Peyer's patch (tissue), 4 donors: Measurements from ENCODE around the gene PFDN6. TPM values are rescaled to one million over a fixed set of nuclear protein-coding genes. Genes with fewer than 3 reads are reported as not detected.

Source experiments
- DNase-seq, 3 donors: peaks; one replicate each; pipeline ENCODE4 v3.0.0-alpha.2; 2017 to 2019
- H3K27ac ChIP-seq, 4 donors: fragments of 200-600 bp; sonication (generic); one replicate each; pipeline ENCODE4 v1.5.1; 2016 to 2019
- H3K27me3 ChIP-seq, 2 donors: fragments of 200-600 bp; sonication (generic); one replicate each; pipeline ENCODE4 v1.5.1; 2019
- H3K36me3 ChIP-seq, 3 donors: fragments of 200-600 bp; sonication (generic); one replicate each; pipeline ENCODE4 v1.5.1; 2016 to 2019
- H3K4me1 ChIP-seq, 4 donors: fragments of 200-600 bp; sonication (generic); one replicate each; pipeline ENCODE4 v1.5.1; 2016 to 2019
- H3K4me3 ChIP-seq, 4 donors: fragments of 200-600 bp; sonication (generic); 1 replicate in 3 of 4; 2 replicates in 1 of 4; pipeline ENCODE4 v1.5.1; 2016 to 2019; ENCODE audit warnings: mild to moderate bottlenecking in 1 of 4
- H3K9me3 ChIP-seq, 4 donors: fragments of 200-600 bp; sonication (generic); one replicate each; pipeline ENCODE4 v1.5.1; 2016 to 2019; ENCODE audit warnings: mild to moderate bottlenecking in 1 of 4
- POLR2A ChIP-seq, 2 donors: fragments of 450-650 bp; IDR thresholded peaks; one replicate each; pipeline ENCODE4 v1.5.1; 2017; ENCODE audit warnings: antibody characterized with exemption in 2 of 2, mild to moderate bottlenecking in 2 of 2, moderate library complexity in 2 of 2
- total RNA-seq, 4 donors: library from RNA; depleted of rRNA; stranded (reverse); fragments of >200 nt; gene quantifications; one replicate each; pipeline ENCODE4 v1.1.0, GENCODE V29; 2016
- TF ChIP-seq, protein P1 (sequence below), 6 experiments: fragments of 450-650 bp in 4 of 6; fragments of 200-600 bp in 2 of 6; sonication (generic) in 1 of 6; IDR thresholded peaks; one replicate each; pipeline ENCODE4 v1.5.1; 2017 to 2019; ENCODE audit warnings: antibody characterized with exemption in 6 of 6, mild to moderate bottlenecking in 3 of 6, moderate library complexity in 1 of 6

Gene PFDN6
- total RNA-seq, 4 donors from 2014 or later = 12.4 to 24.8 (median 14.4) TPM

DNA sequence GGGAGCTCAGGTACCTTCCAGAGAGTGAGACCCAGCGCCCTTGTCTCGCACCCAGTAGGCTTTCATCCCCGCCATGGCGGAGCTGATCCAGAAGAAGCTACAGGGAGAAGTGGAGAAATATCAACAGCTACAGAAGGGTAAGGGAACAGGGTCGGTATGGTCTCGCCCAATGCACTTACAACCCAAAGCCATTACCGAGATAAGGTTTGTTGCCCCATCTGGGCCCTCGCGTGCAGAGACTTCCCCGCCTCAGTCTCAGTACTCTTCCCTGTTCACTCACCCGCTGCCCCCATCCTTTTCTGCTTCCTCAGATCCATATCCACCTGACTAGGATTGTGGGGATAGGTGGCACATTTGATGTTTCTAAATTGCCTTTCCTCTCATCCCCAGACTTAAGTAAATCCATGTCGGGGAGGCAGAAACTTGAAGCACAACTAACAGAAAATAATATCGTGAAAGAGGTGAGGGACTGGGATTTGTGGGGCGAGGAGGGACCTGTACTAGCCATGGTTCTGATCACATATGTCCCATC lies 449 bp downstream of the PFDN6 start:
- Histone ChIP-seq H3K4me1 (peaks cover 5 to 20% (median 11%) of the 10 kb centered on the region in 4 donors), H3K36me3 (peaks cover 0 to 56% (median 0%) of the 10 kb centered on the region in 3 donors), H3K9me3 (no peaks in the 10 kb centered on the region), H3K27me3 (no peaks in the 10 kb centered on the region), H3K27ac (peak overlapping the region; percentile 60 to 80 (median 69)), H3K4me3 (peak overlapping the region; percentile 66 to 86 (median 70))
- no peak for DNase-seq
- no peak for TF ChIP-seq POLR2A (IDR thresholded peaks at IDR 0.05)
- TF ChIP-seq, protein P1, sequence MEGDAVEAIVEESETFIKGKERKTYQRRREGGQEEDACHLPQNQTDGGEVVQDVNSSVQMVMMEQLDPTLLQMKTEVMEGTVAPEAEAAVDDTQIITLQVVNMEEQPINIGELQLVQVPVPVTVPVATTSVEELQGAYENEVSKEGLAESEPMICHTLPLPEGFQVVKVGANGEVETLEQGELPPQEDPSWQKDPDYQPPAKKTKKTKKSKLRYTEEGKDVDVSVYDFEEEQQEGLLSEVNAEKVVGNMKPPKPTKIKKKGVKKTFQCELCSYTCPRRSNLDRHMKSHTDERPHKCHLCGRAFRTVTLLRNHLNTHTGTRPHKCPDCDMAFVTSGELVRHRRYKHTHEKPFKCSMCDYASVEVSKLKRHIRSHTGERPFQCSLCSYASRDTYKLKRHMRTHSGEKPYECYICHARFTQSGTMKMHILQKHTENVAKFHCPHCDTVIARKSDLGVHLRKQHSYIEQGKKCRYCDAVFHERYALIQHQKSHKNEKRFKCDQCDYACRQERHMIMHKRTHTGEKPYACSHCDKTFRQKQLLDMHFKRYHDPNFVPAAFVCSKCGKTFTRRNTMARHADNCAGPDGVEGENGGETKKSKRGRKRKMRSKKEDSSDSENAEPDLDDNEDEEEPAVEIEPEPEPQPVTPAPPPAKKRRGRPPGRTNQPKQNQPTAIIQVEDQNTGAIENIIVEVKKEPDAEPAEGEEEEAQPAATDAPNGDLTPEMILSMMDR (IDR thresholded peaks at IDR 0.05) = no peak

DNA sequence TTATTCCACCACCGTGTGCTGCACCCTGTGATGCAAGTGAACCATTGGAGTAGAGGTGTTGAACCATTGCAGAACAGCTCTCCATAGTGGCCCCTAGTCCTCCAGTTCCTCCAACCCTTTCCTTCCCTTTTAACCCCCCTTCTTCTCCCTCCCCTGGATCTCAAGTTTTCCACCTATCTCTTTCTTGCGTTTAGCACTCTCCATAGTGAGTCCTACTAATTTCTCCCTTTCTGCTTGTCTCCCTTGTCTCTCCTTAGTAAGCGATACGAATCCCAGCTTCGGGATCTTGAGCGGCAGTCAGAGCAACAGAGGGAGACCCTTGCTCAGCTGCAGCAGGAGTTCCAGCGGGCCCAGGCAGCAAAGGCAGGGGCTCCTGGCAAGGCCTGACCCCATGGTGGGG lies 1.1 kb downstream of the PFDN6 start:
- H3K9me3 ChIP-seq = no peaks in the 10 kb centered on the region
- DNase-seq = no peak
- peak overlapping the region in 2 of 4 donors; percentile 73 to 86 for H3K4me3 ChIP-seq
- peaks cover 0 to 56% (median 0%) of the 10 kb centered on the region in 3 donors for H3K36me3 ChIP-seq
- peaks cover 5 to 20% (median 11%) of the 10 kb centered on the region in 4 donors for H3K4me1 ChIP-seq
- H3K27ac ChIP-seq = no peak overlapping the region
- TF ChIP-seq POLR2A (IDR thresholded peaks at IDR 0.05) = no peak
- TF ChIP-seq, protein P1 (IDR thresholded peaks at IDR 0.05) = no peak
- no peaks in the 10 kb centered on the region for H3K27me3 ChIP-seq

DNA sequence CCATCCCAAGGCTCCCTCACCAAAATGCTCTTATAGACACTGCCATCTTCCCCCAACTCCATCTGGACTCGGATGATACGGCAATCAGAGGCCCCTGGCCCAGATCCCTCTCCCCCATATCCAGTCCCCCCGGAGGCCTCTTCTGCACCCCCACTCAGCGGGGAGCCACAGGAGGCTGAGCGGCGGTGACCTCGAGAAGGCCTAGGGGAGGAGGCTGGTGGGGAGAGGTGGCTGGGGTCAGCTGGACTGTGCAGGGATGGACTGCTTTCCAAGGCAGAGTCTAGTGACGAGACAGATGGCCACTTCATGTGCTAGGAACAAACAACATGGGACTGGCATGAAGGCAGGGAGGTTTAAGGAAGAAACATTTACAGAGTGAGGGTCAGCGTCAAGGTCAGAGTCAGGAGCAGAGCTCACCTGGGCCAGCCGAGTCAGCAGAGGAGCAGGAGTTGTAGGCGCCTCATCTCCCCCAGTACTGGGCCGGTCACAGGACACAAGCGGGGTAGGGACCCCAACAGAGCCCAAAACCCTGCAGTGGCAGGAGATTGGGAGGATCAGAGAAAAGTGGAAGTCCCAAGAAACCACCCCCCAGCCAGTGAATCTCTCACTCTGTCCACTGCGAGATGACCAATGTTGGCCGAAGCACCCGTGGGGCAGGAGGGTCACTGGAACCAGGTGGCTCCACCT lies 3.7 kb downstream of the PFDN6 start:
- H3K36me3 ChIP-seq = peaks cover 0 to 42% (median 0%) of the 10 kb centered on the region in 3 donors
- no peak for DNase-seq

DNA sequence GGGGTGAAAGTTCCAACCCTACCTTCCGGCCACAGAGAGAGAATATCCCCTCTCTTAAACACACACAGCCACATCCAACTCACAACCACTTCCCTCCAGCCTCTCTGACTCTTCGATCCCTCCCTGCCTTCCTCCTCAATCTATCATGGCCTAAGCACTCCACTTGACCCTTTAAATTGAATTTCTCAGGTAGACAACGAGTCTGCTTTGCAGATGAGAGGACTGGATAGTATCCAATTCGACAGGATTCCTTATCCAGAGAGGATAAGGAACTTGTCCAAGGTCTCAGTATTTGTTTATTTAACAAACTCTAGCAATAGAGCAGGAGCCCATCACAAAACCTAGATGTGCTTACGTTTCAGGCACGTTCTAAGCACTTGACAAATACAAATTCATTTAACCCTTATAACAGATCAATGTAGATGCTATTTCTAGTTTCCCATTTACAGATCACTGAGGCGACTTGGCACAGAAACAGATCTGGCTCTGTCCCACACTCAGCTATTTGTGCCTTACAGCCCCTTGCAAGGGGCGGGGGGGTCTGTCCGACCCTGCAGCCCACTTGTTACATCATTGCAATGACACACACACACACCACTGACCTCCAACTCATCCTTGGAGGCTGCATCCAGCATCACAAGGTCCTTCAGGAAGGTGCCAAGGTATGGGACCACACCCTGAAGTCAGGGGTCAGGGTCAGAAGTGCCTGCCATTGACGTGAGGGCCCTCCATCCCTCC lies 4.9 kb downstream of the PFDN6 start:
- no peak for DNase-seq
- peaks cover 0 to 42% (median 0%) of the 10 kb centered on the region in 3 donors for H3K36me3 ChIP-seq

More for the DNA sequence above, 3.7 kb downstream of the PFDN6 start:
- TF ChIP-seq, protein P1 (IDR thresholded peaks at IDR 0.05) = no peak
- TF ChIP-seq POLR2A (IDR thresholded peaks at IDR 0.05) = no peak
- Histone ChIP-seq H3K4me3 (no peak overlapping the region), H3K4me1 (peaks cover 5 to 25% (median 14%) of the 10 kb centered on the region in 4 donors), H3K27ac (no peak overlapping the region), H3K27me3 (no peaks in the 10 kb centered on the region), H3K9me3 (no peaks in the 10 kb centered on the region)

More for the DNA sequence above, 4.9 kb downstream of the PFDN6 start:
- no peak overlapping the region for H3K27ac ChIP-seq
- H3K4me3 ChIP-seq = no peak overlapping the region
- no peaks in the 10 kb centered on the region for H3K9me3 ChIP-seq
- H3K27me3 ChIP-seq = no peaks in the 10 kb centered on the region
- peaks cover 5 to 20% (median 9%) of the 10 kb centered on the region in 4 donors for H3K4me1 ChIP-seq
- TF ChIP-seq POLR2A (IDR thresholded peaks at IDR 0.05) = no peak
- TF ChIP-seq, protein P1 (IDR thresholded peaks at IDR 0.05) = no peak
